HK-2 (cell line): ENCODE data around the gene OPN1MW.
"Not testable (repeated sequence)": the region's sequence is repeated elsewhere in the genome, so short reads cannot be mapped to it uniquely, and the experiment has no call there.

Experiments used
- DNase-seq: peaks from one replicate; pipeline ENCODE4 v3.0.0-alpha.2; 2018; ENCODE audit not compliant: unreplicated experiment

Gene OPN1MW

DNA sequence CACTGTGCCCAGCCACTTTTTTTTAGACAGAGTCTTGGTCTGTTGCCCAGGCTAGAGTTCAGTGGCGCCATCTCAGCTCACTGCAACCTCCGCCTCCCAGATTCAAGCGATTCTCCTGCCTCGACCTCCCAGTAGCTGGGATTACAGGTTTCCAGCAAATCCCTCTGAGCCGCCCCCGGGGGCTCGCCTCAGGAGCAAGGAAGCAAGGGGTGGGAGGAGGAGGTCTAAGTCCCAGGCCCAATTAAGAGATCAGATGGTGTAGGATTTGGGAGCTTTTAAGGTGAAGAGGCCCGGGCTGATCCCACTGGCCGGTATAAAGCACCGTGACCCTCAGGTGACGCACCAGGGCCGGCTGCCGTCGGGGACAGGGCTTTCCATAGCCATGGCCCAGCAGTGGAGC is at the start of gene OPN1MW:
TSS of gene OPN1MW (plus strand) at position 301 of the 400 bp plus-strand sequence. CDS start at position 383, 82 bp downstream.
- not testable (repeated sequence) for DNase-seq

- DNase-seq, result no peak
Measured at GRCh38 chrX:154135458-154136229, 46.8 kb upstream of the OPN1MW start.

DNA sequence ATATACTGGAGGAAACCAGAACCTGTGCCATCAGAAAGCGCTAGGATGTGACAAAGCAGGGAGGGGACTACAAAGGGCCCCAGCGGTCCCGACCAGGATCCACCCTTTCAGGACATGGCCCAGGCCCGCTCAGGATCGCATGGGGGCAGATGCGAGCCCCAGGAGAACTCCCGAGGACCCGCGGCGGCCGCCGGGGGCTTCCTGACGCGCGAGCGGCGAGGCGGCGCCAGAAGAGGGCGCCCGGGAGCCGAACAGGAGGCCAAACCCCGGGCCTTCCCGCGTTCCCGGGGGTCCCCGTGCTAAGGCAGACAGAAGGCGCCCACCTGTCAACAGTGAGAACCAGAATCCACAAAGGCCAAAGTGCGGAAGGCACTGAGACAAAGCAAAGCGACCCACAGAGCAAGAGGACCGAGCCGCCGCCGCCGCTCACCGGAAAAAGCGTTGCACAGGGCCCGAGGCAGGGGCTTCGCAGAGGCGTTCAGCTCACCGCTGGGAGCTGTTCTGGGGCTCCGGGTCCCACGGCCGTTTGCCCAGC is 45.7 kb upstream of the OPN1MW start:
- peak; percentile 58 for DNase-seq

- DNase-seq, result no peak
Measured at GRCh38 chrX:154138857-154139256, 43.5 kb upstream of the OPN1MW start.

- DNase-seq, result no peak
Measured at GRCh38 chrX:154140206-154140605, 42.2 kb upstream of the OPN1MW start.

- DNase-seq, result no peak
Measured at GRCh38 chrX:154140742-154141141, 41.7 kb upstream of the OPN1MW start.

- DNase-seq, result no peak
Measured at GRCh38 chrX:154142386-154142785, 40.0 kb upstream of the OPN1MW start.

DNA sequence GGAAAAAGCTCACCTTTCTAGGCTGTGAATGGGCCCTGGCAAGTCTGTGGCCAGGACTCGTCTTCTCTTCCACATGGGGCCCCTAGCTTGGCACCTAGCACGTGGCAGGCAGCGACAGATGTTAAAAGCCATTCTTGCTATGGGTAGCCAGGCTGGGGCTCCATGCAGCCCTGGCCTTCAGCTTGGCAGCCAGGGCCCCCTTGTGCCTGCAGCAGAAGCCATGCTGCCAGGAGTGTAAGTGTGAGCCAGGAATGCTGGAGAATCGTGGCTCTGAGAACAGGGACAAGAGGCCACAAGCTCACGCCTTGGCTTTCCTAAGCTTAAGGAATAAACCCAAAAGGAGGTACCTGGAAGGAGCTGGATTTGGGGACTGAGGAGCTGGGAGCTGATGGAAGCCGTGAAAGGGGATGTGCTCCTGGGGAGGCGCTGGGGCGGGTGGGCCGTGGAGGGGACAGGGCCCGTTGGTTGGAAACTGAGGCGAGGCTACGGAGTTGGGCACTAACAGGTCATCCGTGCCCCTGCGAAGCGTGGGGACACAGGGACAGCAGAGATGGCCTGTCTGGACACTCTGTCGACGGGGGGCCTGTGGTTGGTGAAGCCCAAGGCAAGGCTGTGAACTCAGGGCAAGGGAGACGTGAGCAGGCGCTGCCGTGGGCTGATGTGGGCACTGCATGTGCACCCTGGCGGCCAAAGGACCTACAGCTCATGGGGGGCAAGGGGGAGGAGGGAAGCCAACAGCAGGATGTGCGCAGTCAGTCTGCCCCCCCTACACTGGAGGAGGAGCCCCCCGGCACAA is 39.2 kb upstream of the OPN1MW start:
- DNase-seq, result no peak

DNA sequence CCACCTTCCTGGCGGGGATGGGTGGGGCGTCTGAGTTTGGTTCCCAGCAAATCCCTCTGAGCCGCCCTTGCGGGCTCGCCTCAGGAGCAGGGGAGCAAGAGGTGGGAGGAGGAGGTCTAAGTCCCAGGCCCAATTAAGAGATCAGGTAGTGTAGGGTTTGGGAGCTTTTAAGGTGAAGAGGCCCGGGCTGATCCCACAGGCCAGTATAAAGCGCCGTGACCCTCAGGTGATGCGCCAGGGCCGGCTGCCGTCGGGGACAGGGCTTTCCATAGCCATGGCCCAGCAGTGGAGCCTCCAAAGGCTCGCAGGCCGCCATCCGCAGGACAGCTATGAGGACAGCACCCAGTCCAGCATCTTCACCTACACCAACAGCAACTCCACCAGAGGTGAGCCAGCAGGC is 38.4 kb upstream of the OPN1MW start, which contains the start of gene OPN1LW:
TSS of gene OPN1LW (plus strand) at position 234 of the 400 bp plus-strand sequence. CDS start at position 275, 41 bp downstream.
- not testable (repeated sequence) for DNase-seq

- not testable (repeated sequence) for DNase-seq
Measured at GRCh38 chrX:154151030-154151429, 31.4 kb upstream of the OPN1MW start.

DNA sequence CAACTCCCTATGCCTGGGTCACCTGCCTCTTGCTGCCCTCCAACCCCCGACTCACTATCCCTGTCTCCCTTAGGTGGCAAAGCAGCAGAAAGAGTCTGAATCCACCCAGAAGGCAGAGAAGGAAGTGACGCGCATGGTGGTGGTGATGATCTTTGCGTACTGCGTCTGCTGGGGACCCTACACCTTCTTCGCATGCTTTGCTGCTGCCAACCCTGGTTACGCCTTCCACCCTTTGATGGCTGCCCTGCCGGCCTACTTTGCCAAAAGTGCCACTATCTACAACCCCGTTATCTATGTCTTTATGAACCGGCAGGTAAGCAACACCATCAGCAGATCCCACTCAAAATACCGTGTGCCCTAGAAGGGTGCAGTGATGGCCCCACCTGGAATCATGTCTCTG is 26.2 kb upstream of the OPN1MW start:
- not testable (repeated sequence) for DNase-seq

DNA sequence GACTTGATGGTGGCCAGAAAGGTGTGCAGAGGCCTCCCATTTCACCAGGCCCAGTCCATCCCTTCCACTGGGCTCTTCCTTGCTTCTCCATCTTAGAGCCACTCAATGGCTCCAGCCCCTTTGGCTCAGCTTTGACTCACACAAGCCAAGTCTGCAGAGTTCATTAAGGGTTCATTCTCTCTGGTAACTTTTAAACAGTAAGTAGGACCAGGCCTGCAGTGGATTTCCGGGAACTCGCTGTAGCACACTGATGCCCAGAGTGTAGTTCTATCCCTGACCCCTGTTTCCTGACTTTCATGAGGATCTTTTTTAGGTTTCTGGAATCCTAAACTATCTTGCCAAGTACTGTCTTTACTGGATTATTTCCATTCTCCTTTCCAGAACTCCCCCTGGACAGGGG is 25.2 kb upstream of the OPN1MW start:
- DNase-seq, result not testable (repeated sequence)

GRCh38 chrX:154159345-154159744 is 23.1 kb upstream of the OPN1MW start:
- DNase-seq, result not testable (repeated sequence)

DNA sequence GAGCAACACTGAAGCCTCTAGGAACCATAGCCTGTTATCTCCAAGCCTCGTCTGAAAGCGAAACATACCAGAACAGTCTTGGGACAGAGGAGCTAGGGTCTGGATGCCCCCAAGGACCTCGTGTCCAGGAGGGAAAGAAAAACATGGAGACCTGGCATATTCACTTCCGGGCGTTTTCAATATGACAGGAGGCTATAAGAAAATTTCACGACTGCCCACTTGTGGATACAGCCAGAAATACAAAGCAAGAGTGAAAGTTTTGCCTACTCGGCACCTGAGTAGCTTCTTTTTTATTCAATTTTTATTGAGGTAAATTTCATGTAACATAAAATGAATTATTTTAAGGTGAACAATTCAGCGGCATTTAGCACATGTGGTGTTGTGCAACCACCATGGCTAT is 17.5 kb upstream of the OPN1MW start:
- not testable (repeated sequence) for DNase-seq

GRCh38 chrX:154168384-154168783 is 14.0 kb upstream of the OPN1MW start:
- DNase-seq, result not testable (repeated sequence)

- DNase-seq, result not testable (repeated sequence)
Measured at GRCh38 chrX:154172535-154172943, 9.9 kb upstream of the OPN1MW start.

DNA sequence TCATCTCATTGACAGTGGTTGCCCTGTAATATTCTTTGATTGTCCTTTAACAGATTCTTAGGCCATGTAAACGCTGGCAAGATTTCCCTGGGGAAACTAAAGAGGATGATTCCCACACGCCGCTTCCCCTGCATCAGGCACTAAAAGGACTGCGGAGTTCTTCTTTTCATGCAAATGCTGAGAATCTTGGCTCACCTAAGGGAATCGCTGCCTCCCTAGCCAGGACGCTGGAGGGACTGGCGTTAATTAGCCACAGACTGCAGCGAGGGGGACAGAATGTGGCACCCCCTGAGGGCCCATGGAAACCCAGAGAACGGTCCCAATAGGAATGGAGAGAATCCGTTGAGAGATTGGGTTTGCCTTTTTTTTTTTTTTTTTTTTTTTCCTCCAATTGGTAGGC is 8.0 kb upstream of the OPN1MW start:
- DNase-seq, result not testable (repeated sequence)

DNA sequence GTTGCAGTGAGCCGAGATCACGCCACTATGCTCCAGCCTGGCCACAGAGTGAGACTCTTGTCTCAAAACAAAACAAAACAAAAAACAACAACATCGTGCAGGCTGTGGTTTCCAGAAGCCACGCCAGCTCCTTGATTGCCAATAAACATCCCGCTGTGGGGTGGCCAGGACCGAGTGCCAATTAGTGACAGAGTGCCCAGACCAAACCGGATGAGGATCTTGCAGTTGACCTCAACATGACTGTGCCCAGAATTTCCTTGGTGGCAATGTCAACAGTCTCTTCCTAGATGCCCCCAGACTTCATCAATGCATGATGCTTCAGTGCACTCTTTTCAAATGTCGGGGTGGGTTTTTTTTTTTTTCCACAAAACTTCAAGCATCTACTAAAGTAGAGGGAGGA is 1.4 kb downstream of the OPN1MW start:
- not testable (repeated sequence) for DNase-seq

GRCh38 chrX:154192846-154193245 is 10.4 kb downstream of the OPN1MW start:
- not testable (repeated sequence) for DNase-seq

DNA sequence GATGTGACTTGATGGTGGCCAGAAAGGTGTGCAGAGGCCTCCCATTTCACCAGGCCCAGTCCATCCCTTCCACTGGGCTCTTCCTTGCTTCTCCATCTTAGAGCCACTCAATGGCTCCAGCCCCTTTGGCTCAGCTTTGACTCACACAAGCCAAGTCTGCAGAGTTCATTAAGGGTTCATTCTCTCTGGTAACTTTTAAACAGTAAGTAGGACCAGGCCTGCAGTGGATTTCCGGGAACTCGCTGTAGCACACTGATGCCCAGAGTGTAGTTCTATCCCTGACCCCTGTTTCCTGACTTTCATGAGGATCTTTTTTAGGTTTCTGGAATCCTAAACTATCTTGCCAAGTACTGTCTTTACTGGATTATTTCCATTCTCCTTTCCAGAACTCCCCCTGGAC is 11.9 kb downstream of the OPN1MW start:
- DNase-seq, result not testable (repeated sequence)

GRCh38 chrX:154196466-154196865 is 14.1 kb downstream of the OPN1MW start:
- DNase-seq, result not testable (repeated sequence)

DNA sequence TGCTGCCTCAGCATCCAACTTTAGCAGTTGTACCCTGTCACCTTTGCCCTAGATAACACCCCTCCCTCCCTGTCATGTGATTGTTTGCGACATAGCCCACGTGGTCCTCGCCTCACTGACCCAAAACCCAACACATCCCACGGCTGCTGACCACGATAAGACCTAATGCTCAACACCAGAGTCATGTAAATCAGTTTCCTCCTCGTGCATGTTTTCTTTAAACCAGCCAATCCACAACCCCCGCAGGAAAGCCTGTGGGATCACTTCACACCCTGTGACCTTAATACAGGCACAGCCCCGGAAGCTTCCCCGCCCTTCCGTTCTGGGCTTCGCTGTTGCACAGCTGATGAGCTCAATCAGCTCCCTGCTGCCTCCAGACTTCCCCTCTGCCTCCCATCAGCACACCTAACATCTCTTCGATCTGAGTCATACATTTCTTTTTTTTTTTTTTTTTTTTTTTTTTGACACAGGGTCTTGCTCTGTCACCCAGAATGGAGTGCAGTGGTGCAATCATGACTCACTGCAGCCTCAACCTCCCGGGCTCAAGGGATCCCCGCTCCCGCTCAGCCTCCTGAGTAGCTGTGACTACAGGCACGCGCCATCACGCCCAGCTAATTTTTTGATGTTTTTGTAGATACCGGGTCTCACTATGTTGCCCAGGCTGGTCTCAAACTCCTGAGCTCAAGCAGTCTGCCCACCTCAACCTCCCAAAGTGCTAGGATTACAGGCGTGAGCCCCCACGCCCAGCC is 27.4 kb downstream of the OPN1MW start:
- DNase-seq, result not testable (repeated sequence)
